H9 (cell line): ENCODE data around the gene TBC1D30. TPM values are rescaled to one million over a fixed set of nuclear protein-coding genes. Genes with fewer than 3 reads are reported as not detected.

ENCODE experiments used
- DNase-seq: peaks from one replicate; pipeline ENCODE4 v3.0.0-alpha.2; 2017
- H2AFZ ChIP-seq: one replicate; pipeline ENCODE4 v1.6.1; 2013; ENCODE audit warnings: mild to moderate bottlenecking, low read length, control low read depth, moderate library complexity
- H2AK5ac ChIP-seq: 2 replicates; pipeline ENCODE4 v1.6.1; 2013; ENCODE audit warnings: low read length, control low read depth, mixed read lengths; ENCODE audit not compliant: insufficient read length
- H2BK120ac ChIP-seq: one replicate; pipeline ENCODE4 v1.6.1; 2013; ENCODE audit warnings: low read depth, mild to moderate bottlenecking, low read length, control low read depth, inconsistent platforms; ENCODE audit not compliant: poor library complexity, severe bottlenecking
- H2BK12ac ChIP-seq: 2 replicates; pipeline ENCODE4 v1.6.1; 2013; ENCODE audit warnings: low read length, control low read depth, mixed read lengths, low read depth; ENCODE audit not compliant: insufficient read length
- H2BK15ac ChIP-seq: 2 replicates; pipeline ENCODE4 v1.6.1; 2013; ENCODE audit warnings: low read depth, low read length, control low read depth
- H2BK20ac ChIP-seq: one replicate; pipeline ENCODE4 v1.6.1; 2013; ENCODE audit warnings: low read depth, mild to moderate bottlenecking, low read length, control low read depth, inconsistent platforms; ENCODE audit not compliant: poor library complexity, severe bottlenecking
- H2BK5ac ChIP-seq: 2 replicates; pipeline ENCODE4 v1.6.1; 2013; ENCODE audit warnings: low read length, control low read depth, mixed read lengths; ENCODE audit not compliant: insufficient read length
- H3K14ac ChIP-seq: 2 replicates; pipeline ENCODE4 v1.6.1; 2013; ENCODE audit warnings: low read length, control low read depth; ENCODE audit not compliant: insufficient read depth
- H3K18ac ChIP-seq: 2 replicates; pipeline ENCODE4 v1.6.1; 2013; ENCODE audit warnings: low read depth, mild to moderate bottlenecking, mixed read lengths, low read length, control low read depth; ENCODE audit not compliant: insufficient read length
- H3K23ac ChIP-seq: 2 replicates; pipeline ENCODE4 v1.6.1; 2013; ENCODE audit warnings: low read length, control low read depth, mixed read lengths, low read depth; ENCODE audit not compliant: insufficient read length
- H3K23me2 ChIP-seq: 2 replicates; pipeline ENCODE4 v1.6.1; 2013; ENCODE audit warnings: low read depth, mild to moderate bottlenecking, mixed read lengths, low read length, control low read depth; ENCODE audit not compliant: insufficient read length, poor library complexity, severe bottlenecking
- H3K27ac ChIP-seq: 2 replicates; pipeline ENCODE4 v1.5.1; 2013; ENCODE audit warnings: low read length, control low read depth, mixed read lengths, low read depth; ENCODE audit not compliant: insufficient read length
- H3K27me3 ChIP-seq: 2 replicates; pipeline ENCODE4 v1.6.1; 2013; ENCODE audit warnings: low read length, control low read depth, inconsistent platforms; ENCODE audit not compliant: insufficient read depth
- H3K4ac ChIP-seq: 2 replicates; pipeline ENCODE4 v1.6.1; 2013; ENCODE audit warnings: low read depth, mild to moderate bottlenecking, control low read depth, inconsistent platforms, low read length, moderate library complexity
- H3K4me1 ChIP-seq: 2 replicates; pipeline ENCODE4 v1.6.1; 2013; ENCODE audit warnings: low read length, control low read depth, inconsistent platforms; ENCODE audit not compliant: insufficient read depth
- H3K4me2 ChIP-seq: 2 replicates; pipeline ENCODE4 v1.6.1; 2013; ENCODE audit warnings: low read length, control low read depth, mixed read lengths; ENCODE audit not compliant: insufficient read length, insufficient read depth
- H3K56ac ChIP-seq: 2 replicates; pipeline ENCODE4 v1.6.1; 2013; ENCODE audit warnings: low read depth, mild to moderate bottlenecking, mixed read lengths, low read length, control low read depth; ENCODE audit not compliant: insufficient read length
- H3K79me1 ChIP-seq: 2 replicates; pipeline ENCODE4 v1.6.1; 2013; ENCODE audit warnings: low read depth, mild to moderate bottlenecking, moderate library complexity, low read length, control low read depth, inconsistent platforms; ENCODE audit not compliant: insufficient read depth, poor library complexity, severe bottlenecking
- H3K79me2 ChIP-seq: 2 replicates; pipeline ENCODE4 v1.6.1; 2013; ENCODE audit warnings: low read length, control low read depth, inconsistent platforms; ENCODE audit not compliant: insufficient read depth
- H3K9ac ChIP-seq: 2 replicates; pipeline ENCODE4 v1.6.1; 2013; ENCODE audit warnings: low read length, control low read depth, mixed read lengths; ENCODE audit not compliant: insufficient read length; ENCODE audit errors: extremely low read depth
- H3K9me3 ChIP-seq: one replicate; pipeline ENCODE4 v1.6.1; 2013; ENCODE audit warnings: low read depth, low read length, inconsistent platforms; ENCODE audit not compliant: control insufficient read depth
- H3T11ph ChIP-seq: one replicate; pipeline ENCODE4 v1.6.1; 2013; ENCODE audit warnings: mild to moderate bottlenecking, low read length, control low read depth, inconsistent platforms
- H4K20me1 ChIP-seq: one replicate; pipeline ENCODE4 v1.6.1; 2013; ENCODE audit not compliant: control insufficient read depth, insufficient read length, insufficient read depth
- H4K5ac ChIP-seq: 2 replicates; pipeline ENCODE4 v1.6.1; 2013; ENCODE audit warnings: low read depth, mild to moderate bottlenecking, mixed read lengths, low read length, control low read depth; ENCODE audit not compliant: insufficient read length
- H4K8ac ChIP-seq: replicated peaks from 2 replicates; pipeline ENCODE4 v1.6.1; 2013; ENCODE audit warnings: low read length, control low read depth, mixed read lengths, low read depth; ENCODE audit not compliant: insufficient read length
- H4K91ac ChIP-seq: 2 replicates; pipeline ENCODE4 v1.6.1; 2013; ENCODE audit warnings: low read depth, mild to moderate bottlenecking, moderate library complexity, mixed read lengths, low read length, control low read depth; ENCODE audit not compliant: insufficient read length
- H3K27ac Mint-ChIP-seq, 3 experiments: 2 replicates in 2 of 3; 3 replicates in 1 of 3; pipeline ENCODE4 v1.8.0; 2020 to 2021; ENCODE audit warnings: mixed read lengths in 3 of 3, mild to moderate bottlenecking in 1 of 3, moderate library complexity in 1 of 3
- H3K27me3 Mint-ChIP-seq: 2 replicates; pipeline ENCODE4 v1.8.0; 2021; ENCODE audit warnings: low read depth, mild to moderate bottlenecking, moderate library complexity, mixed read lengths
- H3K36me3 Mint-ChIP-seq, 3 experiments: 2 replicates in 2 of 3; 3 replicates in 1 of 3; pipeline ENCODE4 v1.8.0; 2020 to 2021; ENCODE audit warnings: low read depth in 3 of 3, mixed read lengths in 3 of 3; ENCODE audit not compliant: insufficient read depth in 1 of 3
- H3K4me1 Mint-ChIP-seq, 2 experiments: 2 replicates each; pipeline ENCODE4 v1.8.0; 2020; ENCODE audit warnings: mixed read lengths in 2 of 2
- H3K4me3 Mint-ChIP-seq, 2 experiments: 2 replicates in 1 of 2; 3 replicates in 1 of 2; pipeline ENCODE4 v1.8.0; 2020 to 2021; ENCODE audit warnings: mild to moderate bottlenecking in 2 of 2, mixed read lengths in 2 of 2, moderate library complexity in 1 of 2
- H3K9me3 Mint-ChIP-seq, 2 experiments: 2 replicates in 1 of 2; 3 replicates in 1 of 2; pipeline ENCODE4 v1.8.0; 2020; ENCODE audit warnings: mild to moderate bottlenecking in 2 of 2, mixed read lengths in 2 of 2, moderate library complexity in 1 of 2
- CTCF ChIP-seq: fragments of 200-600 bp; sonication (generic); conservative IDR thresholded peaks from 3 replicates; pipeline ENCODE4 v1.8.0; 2021; ENCODE audit warnings: antibody characterized with exemption, mild to moderate bottlenecking
- WGBS: extraction: QIAGEN DNeasy Blood & Tissue Kit; methylation state at CpG from one replicate; pipeline ENCODE4 v1.1.7; 2013; ENCODE audit warnings: missing lambda C conversion rate, low lambda C conversion rate, mixed read lengths; ENCODE audit not compliant: insufficient read length; ENCODE audit errors: extremely low coverage; 5-methylcytosine and 5-hydroxymethylcytosine counted together
- total RNA-seq: library from RNA; stranded (reverse); gene quantifications from 2 replicates; pipeline ENCODE4 v1.2.1, GENCODE V29; 2021

The TBC1D30 gene
- total RNA-seq, 1 experiment from 2014 or later = 1.6 TPM

GRCh38 chr12:64828713-64829112 is 4.3 kb downstream of the TBC1D30 start:
- no peak overlapping the region for H2AK5ac ChIP-seq
- H3K18ac ChIP-seq = no peak overlapping the region
- no peak overlapping the region for H2BK15ac ChIP-seq
- no peak overlapping the region for H2BK20ac ChIP-seq
- H4K5ac ChIP-seq = no peak overlapping the region
- H3K79me2 ChIP-seq = no peaks in the 10 kb centered on the region
- no peaks in the 10 kb centered on the region for H3K79me1 ChIP-seq
- H3K9ac ChIP-seq = no peak overlapping the region
- H3K27me3 Mint-ChIP-seq = peaks cover 58% of the 10 kb centered on the region
- 100% methylated on average over 1 of the region's 6 CpGs for WGBS
- no peak overlapping the region for H3K14ac ChIP-seq
- no peak overlapping the region for H2BK5ac ChIP-seq
- H2BK12ac ChIP-seq = no peak overlapping the region
- H3K27ac ChIP-seq = no peak overlapping the region
- DNase-seq = no peak
- no peaks in the 10 kb centered on the region for H3K4me1 ChIP-seq
- peaks cover 21% of the 10 kb centered on the region; the same call in 1 of the 2 replicates for H3K27me3 ChIP-seq
- H3K4ac ChIP-seq = no peak overlapping the region
- no peak overlapping the region for H3K23ac ChIP-seq
- peaks cover 12 to 15% of the 10 kb centered on the region in 2 experiments for H3K4me1 Mint-ChIP-seq
- H2AFZ ChIP-seq = no peak overlapping the region
- no peaks in the 10 kb centered on the region for H4K20me1 ChIP-seq
- no peak overlapping the region for H3K4me3 Mint-ChIP-seq
- no peaks in the 10 kb centered on the region for H3K9me3 ChIP-seq
- no peak overlapping the region for H3T11ph ChIP-seq
- no peak for TF ChIP-seq CTCF
- no peak overlapping the region; a peak in 1 of 7 replicates for H3K27ac Mint-ChIP-seq
- H2BK120ac ChIP-seq = no peak overlapping the region
- H3K9me3 Mint-ChIP-seq = peaks cover 3 to 4% of the 10 kb centered on the region in 2 experiments; a peak in 1 of 5 replicates
- peaks cover 0 to 7% (median 5%) of the 10 kb centered on the region in 3 experiments; a peak in 5 of 7 replicates for H3K36me3 Mint-ChIP-seq
- H3K56ac ChIP-seq = no peak overlapping the region
- no peak overlapping the region for H4K8ac ChIP-seq
- H4K91ac ChIP-seq = no peak overlapping the region
- no peak overlapping the region for H3K4me2 ChIP-seq
- peaks cover 14% of the 10 kb centered on the region for H3K23me2 ChIP-seq
